ENCODE results near the gene ALDH3A1. TPM values are rescaled to one million over a fixed set of nuclear protein-coding genes. Genes with fewer than 3 reads are reported as not detected.
A peak's percentile ranks its signal among the peaks of the same experiment; 100 is the strongest.

Gene ALDH3A1
- total and polyA plus RNA-seq, 12 donors, result 0.09 to 4.0 (median 1.1) TPM; not detected in 1

DNA sequence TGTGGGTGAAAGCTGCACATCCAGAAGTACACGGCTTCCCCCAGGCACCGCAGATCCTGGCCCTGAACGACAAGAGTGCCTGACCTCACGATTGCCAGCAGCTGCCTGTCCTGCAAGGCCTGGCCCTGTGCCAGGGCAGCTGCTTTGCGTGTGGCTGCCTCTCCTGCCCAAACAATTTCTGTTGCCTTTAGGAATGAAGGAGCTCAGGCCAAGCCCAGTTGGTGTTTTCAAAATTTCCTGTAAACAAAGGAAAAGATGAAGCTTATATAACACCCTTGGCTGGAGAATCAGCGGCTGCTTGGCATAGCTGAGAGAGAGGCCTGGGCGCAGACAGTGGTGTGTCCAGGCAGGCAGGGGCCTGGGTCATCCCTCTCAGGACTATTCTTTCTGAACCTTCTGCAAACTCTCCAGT lies 20.0 kb downstream of the ALDH3A1 start:
- Histone ChIP-seq H3K4me3 (no peak overlapping the region), H3K9me3 (replicated peaks in 1 of 3) (no peaks in the 10 kb centered on the region), H3K27me3 (no peaks in the 10 kb centered on the region), H3K4me1 (replicated peaks in 1 of 2) (peaks cover 22 to 28% of the 10 kb centered on the region in 2 donors), H3K36me3 (replicated peaks in 1 of 2) (no peaks in the 10 kb centered on the region), H3K27ac (peak overlapping the region; percentile 80 to 98 (median 91))
- peak in 1 of 2 donors; percentile 54 for TF ChIP-seq POLR2A (IDR thresholded peaks at IDR 0.05)
- TF ChIP-seq, protein P1, sequence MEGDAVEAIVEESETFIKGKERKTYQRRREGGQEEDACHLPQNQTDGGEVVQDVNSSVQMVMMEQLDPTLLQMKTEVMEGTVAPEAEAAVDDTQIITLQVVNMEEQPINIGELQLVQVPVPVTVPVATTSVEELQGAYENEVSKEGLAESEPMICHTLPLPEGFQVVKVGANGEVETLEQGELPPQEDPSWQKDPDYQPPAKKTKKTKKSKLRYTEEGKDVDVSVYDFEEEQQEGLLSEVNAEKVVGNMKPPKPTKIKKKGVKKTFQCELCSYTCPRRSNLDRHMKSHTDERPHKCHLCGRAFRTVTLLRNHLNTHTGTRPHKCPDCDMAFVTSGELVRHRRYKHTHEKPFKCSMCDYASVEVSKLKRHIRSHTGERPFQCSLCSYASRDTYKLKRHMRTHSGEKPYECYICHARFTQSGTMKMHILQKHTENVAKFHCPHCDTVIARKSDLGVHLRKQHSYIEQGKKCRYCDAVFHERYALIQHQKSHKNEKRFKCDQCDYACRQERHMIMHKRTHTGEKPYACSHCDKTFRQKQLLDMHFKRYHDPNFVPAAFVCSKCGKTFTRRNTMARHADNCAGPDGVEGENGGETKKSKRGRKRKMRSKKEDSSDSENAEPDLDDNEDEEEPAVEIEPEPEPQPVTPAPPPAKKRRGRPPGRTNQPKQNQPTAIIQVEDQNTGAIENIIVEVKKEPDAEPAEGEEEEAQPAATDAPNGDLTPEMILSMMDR (IDR thresholded peaks at IDR 0.05), result no peak
- WGBS, 4 donors, result 6 to 25% (median 10%) methylated on average over 2 to 7 of the region's 7 CpGs
- intact Hi-C loops (cut with DNase I), result no loop called here
- peak; percentile 84 to 96 (median 93) for DNase-seq

GRCh38 chr17:19727501-19728078 lies 20.5 kb downstream of the ALDH3A1 start:
- peak; percentile 50 to 87 (median 82) for DNase-seq

DNA sequence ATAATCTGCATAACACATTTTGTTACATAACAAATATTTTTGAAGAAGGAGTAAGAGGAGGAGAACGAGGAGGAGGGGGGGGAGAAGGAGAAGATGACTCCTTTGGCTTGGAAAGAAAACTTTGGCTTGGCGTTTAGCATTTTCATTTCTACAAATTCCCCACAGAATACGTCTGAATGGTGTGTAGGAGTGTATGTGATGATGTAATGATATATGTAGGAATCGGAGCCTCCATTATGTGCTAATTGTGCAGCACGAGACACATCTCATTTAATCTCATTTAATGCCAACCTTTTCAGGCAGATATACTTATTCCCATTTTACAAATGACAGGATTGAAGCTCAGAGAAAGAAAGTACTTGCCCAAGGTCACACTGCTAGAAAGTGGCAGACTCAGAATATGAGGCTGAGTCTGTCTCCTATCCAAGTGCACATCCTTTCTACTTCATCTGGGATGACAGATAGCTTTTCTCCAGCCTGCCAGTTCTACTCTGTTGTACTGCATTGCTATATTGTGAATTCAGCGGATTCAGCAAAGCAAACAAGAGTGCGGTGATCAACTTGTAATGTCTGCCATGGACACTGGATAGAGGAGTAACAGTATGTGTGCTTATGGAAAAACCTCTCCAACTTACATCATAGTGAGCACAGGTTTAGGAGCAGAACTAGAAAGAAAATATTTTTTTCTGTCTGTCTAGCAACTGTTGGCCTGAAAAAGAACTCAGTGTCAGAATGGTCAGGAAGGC lies 21.3 kb downstream of the ALDH3A1 start:
- H3K4me1 ChIP-seq (replicated peaks in 1 of 2), result peaks cover 22 to 28% of the 10 kb centered on the region in 2 donors
- DNase-seq, result no peak
- no peaks in the 10 kb centered on the region for H3K27me3 ChIP-seq
- H3K36me3 ChIP-seq (replicated peaks in 1 of 2), result no peaks in the 10 kb centered on the region
- intact Hi-C loops (cut with DNase I), result no loop called here
- WGBS, 4 donors, result 79 to 87% (median 85%) methylated on average over 7 of the region's 7 CpGs
- H3K9me3 ChIP-seq (replicated peaks in 1 of 3), result no peaks in the 10 kb centered on the region
- TF ChIP-seq POLR2A (IDR thresholded peaks at IDR 0.05), result no peak
- TF ChIP-seq, protein P1 (IDR thresholded peaks at IDR 0.05), result no peak
- H3K27ac ChIP-seq, result peak overlapping the region; percentile 80 to 98 (median 91)
- H3K4me3 ChIP-seq, result no peak overlapping the region

More at GRCh38 chr17:19727501-19728078, 20.5 kb downstream of the ALDH3A1 start:
- peak overlapping the region; percentile 80 to 98 (median 91) for H3K27ac ChIP-seq
- H3K4me3 ChIP-seq, result no peak overlapping the region
- intact Hi-C loops (cut with DNase I), result no loop called here
- H3K4me1 ChIP-seq (replicated peaks in 1 of 2), result peaks cover 22 to 28% of the 10 kb centered on the region in 2 donors
- WGBS, 4 donors, result 54 to 66% (median 60%) methylated on average over 4 of the region's 4 CpGs
- H3K27me3 ChIP-seq, result no peaks in the 10 kb centered on the region
- no peaks in the 10 kb centered on the region for H3K9me3 ChIP-seq (replicated peaks in 1 of 3)
- TF ChIP-seq, protein P1 (IDR thresholded peaks at IDR 0.05), result no peak
- no peak for TF ChIP-seq POLR2A (IDR thresholded peaks at IDR 0.05)
- no peaks in the 10 kb centered on the region for H3K36me3 ChIP-seq (replicated peaks in 1 of 2)

- Histone ChIP-seq H3K27ac (no peak overlapping the region), H3K4me1 (replicated peaks in 1 of 2) (peaks cover 22 to 27% of the 10 kb centered on the region in 2 donors), H3K36me3 (replicated peaks in 1 of 2) (no peaks in the 10 kb centered on the region), H3K9me3 (replicated peaks in 1 of 3) (no peaks in the 10 kb centered on the region), H3K27me3 (no peaks in the 10 kb centered on the region), H3K4me3 (no peak overlapping the region)
- WGBS, 4 donors, result 86 to 94% (median 88%) methylated on average over 5 of the region's 5 CpGs
- TF ChIP-seq POLR2A (IDR thresholded peaks at IDR 0.05), result no peak
- TF ChIP-seq, protein P1 (IDR thresholded peaks at IDR 0.05), result no peak
- no peak for DNase-seq
- intact Hi-C loops (cut with DNase I), result no loop called here
Observed at GRCh38 chr17:19725486-19725885, 22.6 kb downstream of the ALDH3A1 start.
